22Rv1 (cell line): ENCODE measurements around the gene PRR22.

ENCODE experiments used
- H3K27ac ChIP-seq: fragments of 450-650 bp; 2 replicates; pipeline ENCODE4 v1.5.1; 2017
- ZFX ChIP-seq: fragments of 450-650 bp; IDR thresholded peaks from 2 replicates; pipeline ENCODE4 v1.6.1; 2017; ENCODE audit warnings: antibody characterized with exemption, borderline replicate concordance
- TF ChIP-seq, protein P1 (sequence below): fragments of 450-650 bp; IDR thresholded peaks from 2 replicates; pipeline ENCODE4 v1.5.1; 2017; ENCODE audit warnings: mild to moderate bottlenecking

PRR22 gene

DNA sequence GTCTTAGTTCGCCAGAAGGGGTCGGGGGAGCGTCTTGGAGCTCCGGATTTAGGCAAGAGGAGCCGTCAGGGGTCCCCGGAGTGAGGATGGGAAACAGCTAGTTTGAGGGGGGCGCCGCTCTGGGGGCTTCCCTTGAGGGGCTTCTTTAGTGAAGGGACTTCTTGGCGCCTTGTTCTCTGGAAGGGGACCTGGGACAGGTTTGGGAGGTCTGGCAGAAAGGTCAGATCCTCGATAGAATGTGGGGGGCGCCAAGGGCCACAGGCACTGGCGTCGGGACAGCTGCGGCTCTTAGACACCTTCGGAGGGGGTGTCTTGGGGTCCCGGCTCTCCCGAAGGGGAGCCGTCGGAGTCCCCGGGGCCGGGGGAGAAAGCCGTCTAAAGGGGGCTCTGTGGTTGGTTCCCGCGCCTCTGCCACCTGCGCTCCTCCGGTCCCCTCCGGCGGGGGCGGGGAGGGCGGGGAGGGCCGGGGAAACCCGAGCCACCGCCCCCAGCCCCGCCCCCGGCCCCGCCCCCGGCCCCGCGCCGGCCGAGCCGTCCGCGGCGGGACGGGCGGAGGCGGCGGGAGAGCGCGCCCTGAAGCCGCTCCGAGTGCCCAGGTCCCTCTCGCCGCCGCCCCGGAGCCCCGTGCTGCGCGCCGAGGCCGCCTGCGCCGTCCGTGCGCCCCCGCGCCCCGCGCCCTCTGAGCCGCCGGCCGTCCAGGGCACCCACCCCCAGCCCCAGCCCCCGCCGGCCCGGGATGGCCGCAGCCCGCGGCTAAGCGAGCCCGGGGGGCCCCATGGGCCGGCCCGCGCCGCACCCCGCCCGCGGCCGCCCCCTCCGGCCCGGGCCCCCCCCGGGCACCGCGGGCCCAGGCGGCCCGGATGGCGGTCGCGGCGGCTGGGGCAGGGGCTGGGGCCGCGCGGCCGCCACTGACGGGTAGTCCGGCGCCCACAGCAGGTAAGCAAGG lies 20.2 kb upstream of the PRR22 start, which contains the start of gene NRTN:
Gene NRTN (plus strand): TSS at position 552 of the 946 bp plus-strand sequence. CDS start 19,099 bp downstream, outside the sequence.
- no peak within 1 kb of the TSS for H3K27ac ChIP-seq
- no peak for TF ChIP-seq ZFX
- TF ChIP-seq, protein P1, sequence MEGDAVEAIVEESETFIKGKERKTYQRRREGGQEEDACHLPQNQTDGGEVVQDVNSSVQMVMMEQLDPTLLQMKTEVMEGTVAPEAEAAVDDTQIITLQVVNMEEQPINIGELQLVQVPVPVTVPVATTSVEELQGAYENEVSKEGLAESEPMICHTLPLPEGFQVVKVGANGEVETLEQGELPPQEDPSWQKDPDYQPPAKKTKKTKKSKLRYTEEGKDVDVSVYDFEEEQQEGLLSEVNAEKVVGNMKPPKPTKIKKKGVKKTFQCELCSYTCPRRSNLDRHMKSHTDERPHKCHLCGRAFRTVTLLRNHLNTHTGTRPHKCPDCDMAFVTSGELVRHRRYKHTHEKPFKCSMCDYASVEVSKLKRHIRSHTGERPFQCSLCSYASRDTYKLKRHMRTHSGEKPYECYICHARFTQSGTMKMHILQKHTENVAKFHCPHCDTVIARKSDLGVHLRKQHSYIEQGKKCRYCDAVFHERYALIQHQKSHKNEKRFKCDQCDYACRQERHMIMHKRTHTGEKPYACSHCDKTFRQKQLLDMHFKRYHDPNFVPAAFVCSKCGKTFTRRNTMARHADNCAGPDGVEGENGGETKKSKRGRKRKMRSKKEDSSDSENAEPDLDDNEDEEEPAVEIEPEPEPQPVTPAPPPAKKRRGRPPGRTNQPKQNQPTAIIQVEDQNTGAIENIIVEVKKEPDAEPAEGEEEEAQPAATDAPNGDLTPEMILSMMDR, result no peak

DNA sequence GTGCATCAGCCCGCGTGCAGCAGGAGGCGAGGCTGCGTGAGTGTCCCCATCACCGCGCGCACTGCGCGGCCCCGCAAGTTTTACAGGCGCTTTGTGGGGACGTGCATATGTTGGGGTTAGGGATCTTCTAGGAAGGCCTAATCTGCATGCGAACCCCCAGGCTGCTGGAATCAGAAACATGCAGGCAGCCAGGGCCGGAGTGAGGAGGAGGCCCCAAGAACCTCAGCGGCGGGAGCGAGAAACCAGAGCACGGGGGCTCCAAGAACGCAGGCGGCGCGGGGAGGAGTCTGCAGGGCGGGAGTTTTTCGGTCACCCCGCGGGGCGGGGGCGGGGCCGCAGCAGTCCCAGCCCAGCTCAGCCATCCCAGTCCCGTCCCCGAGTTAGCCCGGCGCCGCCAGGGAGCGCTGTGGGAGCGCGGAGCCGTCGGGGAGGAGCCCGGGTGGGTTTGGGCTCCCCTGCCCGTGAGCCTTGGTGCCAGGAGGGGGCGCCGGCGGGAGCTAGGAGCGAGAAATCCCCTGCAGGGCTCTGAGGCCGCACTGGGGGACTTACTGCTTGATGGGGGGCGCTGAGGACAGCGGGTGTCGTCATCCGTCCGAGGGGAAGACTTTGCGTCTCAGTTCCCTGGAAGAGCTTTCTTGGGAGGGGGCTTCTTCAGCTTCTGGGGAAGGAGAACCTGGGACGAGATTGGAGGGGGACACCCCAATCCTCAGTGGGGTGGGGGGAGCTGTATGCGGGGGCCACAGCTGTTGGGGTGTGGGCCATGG lies 19.4 kb upstream of the PRR22 start:
- H3K27ac ChIP-seq, result no peak overlapping the region
- TF ChIP-seq ZFX, result no peak
- TF ChIP-seq, protein P1, result peak; percentile 99

DNA sequence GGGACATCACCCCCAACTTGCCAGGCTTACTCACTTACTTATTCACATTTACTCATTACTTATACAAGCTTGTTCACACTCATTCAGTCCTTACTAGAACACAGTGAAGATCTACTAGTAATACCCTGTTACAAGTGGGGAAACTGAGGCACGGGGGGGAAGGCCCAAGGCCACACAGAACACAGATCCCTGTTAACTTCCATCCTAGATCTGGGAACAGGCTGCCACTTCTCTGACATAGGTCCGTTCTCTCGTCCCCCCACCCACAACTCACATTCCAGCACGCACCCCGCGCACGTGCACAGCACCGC lies 18.9 kb upstream of the PRR22 start:
- no peak overlapping the region for H3K27ac ChIP-seq
- TF ChIP-seq ZFX, result no peak
- TF ChIP-seq, protein P1, result no peak

DNA sequence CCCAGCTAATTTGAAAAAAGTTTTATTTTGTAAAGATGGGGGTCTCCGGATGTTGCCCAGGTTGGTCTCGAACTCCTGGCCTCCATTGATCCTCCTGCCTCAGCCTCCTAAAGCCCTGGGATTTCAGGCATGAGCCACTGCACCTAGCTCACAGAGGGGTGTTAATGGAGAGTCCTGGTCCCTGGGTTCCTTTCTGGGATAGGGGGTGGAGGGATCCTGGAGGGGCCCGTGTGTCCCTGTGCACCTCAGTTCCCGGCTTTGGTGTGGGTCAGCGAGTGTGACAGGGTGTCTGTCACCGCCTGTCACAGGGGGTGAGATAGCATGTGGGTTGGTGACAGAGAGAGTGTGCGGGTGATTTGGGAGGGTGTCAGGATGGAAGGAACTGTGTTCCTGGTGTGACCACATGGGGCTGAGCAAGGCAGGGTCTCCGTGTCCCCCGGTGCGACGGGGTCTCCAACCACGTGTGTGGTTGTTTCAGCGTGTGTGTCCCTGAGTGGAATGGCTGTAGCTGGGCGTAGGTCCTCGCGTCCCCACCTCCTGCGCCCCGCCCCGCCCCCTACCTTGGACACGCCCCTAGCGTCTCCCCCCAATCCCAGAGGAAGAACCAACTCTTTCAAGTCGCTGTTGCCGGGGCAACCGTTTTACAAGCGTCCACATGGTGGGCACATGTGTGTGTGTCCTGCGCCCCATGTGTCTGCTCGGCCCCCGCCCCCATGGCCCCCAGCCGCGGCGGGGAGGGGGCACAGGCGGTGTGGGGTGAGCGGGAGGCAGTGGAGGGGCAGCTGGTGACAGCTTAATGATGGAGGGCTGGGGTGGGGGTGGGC lies 17.5 kb upstream of the PRR22 start:
- no peak overlapping the region for H3K27ac ChIP-seq
- TF ChIP-seq ZFX, result no peak
- TF ChIP-seq, protein P1, result no peak

DNA sequence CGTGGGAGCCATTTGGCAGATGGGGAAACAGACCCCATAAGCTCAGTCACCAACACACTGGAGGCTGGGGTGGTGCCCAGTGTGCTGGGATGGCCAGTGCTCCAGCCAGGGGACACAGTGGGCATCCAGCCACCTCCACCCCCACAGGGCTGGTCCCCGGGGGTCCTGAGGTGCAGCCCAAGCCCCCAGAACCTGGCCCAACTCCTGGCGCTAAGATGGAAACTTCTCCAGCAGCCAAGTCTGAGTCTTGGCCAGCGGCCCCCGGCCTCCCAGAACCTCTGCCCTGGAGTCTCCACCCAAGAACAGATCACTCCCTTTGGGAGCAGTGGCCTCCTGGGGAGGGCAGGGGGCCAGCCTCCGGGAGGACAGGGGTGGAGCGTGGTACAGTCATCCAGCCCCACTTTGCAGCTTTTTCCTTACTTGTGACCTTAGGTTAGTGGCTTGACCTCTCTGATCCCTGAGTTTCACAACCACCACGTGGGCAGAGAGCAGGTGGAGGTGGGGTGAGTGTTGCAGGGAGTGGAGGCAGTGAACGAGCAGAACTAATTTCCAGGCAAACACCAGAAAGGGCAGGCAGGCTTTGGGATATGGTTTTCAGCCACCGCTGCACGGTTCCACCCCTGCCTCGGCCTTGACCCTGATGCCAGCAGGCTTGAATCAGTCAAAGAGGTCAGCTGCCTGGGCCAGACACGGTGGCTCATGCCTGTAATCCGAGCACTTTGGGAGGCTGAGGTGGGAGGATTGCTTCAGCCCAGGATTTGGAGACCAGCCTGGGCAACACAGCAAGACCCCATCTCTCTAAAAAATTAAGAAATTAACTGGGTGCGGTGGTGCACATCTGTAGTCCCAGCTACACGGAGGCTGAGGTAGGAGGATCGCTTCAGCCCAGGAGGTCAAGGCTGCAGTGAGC lies 16.1 kb upstream of the PRR22 start:
- TF ChIP-seq, protein P1, result no peak
- TF ChIP-seq ZFX, result no peak

More for the DNA sequence above, 16.1 kb upstream of the PRR22 start:
- H3K27ac ChIP-seq, result no peak overlapping the region
